HCT116 (cell line): Measurements from ENCODE around the gene OCA2. TPM values are rescaled to one million over a fixed set of nuclear protein-coding genes. Genes with fewer than 3 reads are reported as not detected.

Experiments
- ATAC-seq: fragments of 200-7000 bp; cut with Tn5 transposase; 2 replicates; pipeline ENCODE4 v1.9.1; 2020; ENCODE audit warnings: mild to moderate bottlenecking, moderate library complexity
- BruUV-seq: library from RNA; stranded (reverse); fragments of 400-500 nt; replicated peaks from 2 replicates; lab custom pipeline; 2021; lab: Mats Ljungman, UMichigan
- CTCF ChIA-PET: fragments of 300-600 bp; sonication (Branson Sonifier 250); formaldehyde crosslinking; loops from one replicate; lab custom pipeline; 2021; ENCODE audit warnings: antibody characterized with exemption; lab: Charles Lee
- POLR2A ChIA-PET: fragments of 300-600, 350-600 bp; sonication (Branson Sonifier 250); formaldehyde crosslinking; loops from one replicate; lab custom pipeline; 2021; ENCODE audit warnings: antibody characterized with exemption; lab: Charles Lee
- RAD21 ChIA-PET, 2 experiments: fragments of 300-600 bp; sonication (Branson Sonifier 250); formaldehyde crosslinking; loops; one replicate each; lab custom pipeline; 2023; ENCODE audit warnings: low total read pairs in 2 of 2; ENCODE audit not compliant: uncharacterized antibody in 2 of 2, unreplicated experiment in 2 of 2, low non-redundant PET in 1 of 2; lab: Charles Lee
- DNase-seq: peaks from one replicate; pipeline ENCODE4 v3.0.0-alpha.2; 2010; ENCODE audit warnings: low read depth, low spot score
- H2AFZ ChIP-seq: fragments of 200-600 bp; shearing (Covaris generic), sonication (generic); 2 replicates; pipeline ENCODE4 v1.6.1; 2017; ENCODE audit warnings: low read depth, mixed run types, mixed read lengths, antibody characterized with exemption, low read length; ENCODE audit not compliant: poor library complexity, severe bottlenecking
- H3K27ac ChIP-seq: 2 replicates; pipeline ENCODE4 v1.5.1; 2012; ENCODE audit warnings: low read depth, low read length
- H3K27me3 ChIP-seq: fragments of 200-600 bp; sonication (generic); 2 replicates; pipeline ENCODE4 v1.6.1; 2016; ENCODE audit warnings: mixed run types, low read length, mixed read lengths; ENCODE audit not compliant: insufficient read depth
- H3K36me3 ChIP-seq, 2 experiments: fragments of 200-500 bp in 1 of 2; fragments of 200-600 bp in 1 of 2; sonication (Bioruptor generic) in 1 of 2; sonication (generic) in 1 of 2; 2 replicates each; pipeline versions ENCODE4 v1.5.1 to v1.6.1; 2014 to 2016; ENCODE audit warnings: low read length in 2 of 2, inconsistent platforms in 1 of 2, mixed read lengths in 1 of 2, mixed run types in 1 of 2; ENCODE audit not compliant: insufficient read depth in 2 of 2, control insufficient read depth in 1 of 2
- H3K4me1 ChIP-seq, 2 experiments: fragments of 200-600 bp in 1 of 2; sonication (generic) in 1 of 2; 2 replicates each; pipeline versions ENCODE4 v1.5.1 to v1.6.1; 2012 to 2017; ENCODE audit warnings: low read length in 2 of 2, inconsistent platforms in 1 of 2, mild to moderate bottlenecking in 1 of 2, mixed read lengths in 1 of 2, mixed run types in 1 of 2, moderate library complexity in 1 of 2; ENCODE audit not compliant: insufficient read depth in 2 of 2, control insufficient read depth in 1 of 2
- H3K4me2 ChIP-seq: fragments of 200-600 bp; sonication (generic); 2 replicates; pipeline ENCODE4 v1.6.1; 2017; ENCODE audit warnings: mixed run types, low read length, mixed read lengths
- H3K4me3 ChIP-seq, 2 experiments: fragments of 200-600 bp in 1 of 2; sonication (generic) in 1 of 2; replicated peaks in 1 of 2; 2 replicates each; pipeline ENCODE4 v1.5.1; 2011 to 2016; ENCODE audit warnings: low read length in 2 of 2, control low read depth in 1 of 2, low read depth in 1 of 2, mild to moderate bottlenecking in 1 of 2, mixed read lengths in 1 of 2, mixed run types in 1 of 2
- H3K79me2 ChIP-seq: fragments of 200-600 bp; sonication (generic); 2 replicates; pipeline ENCODE4 v1.6.1; 2017; ENCODE audit warnings: mild to moderate bottlenecking, mixed run types, low read length, moderate library complexity, mixed read lengths; ENCODE audit not compliant: insufficient read depth
- H3K9ac ChIP-seq: fragments of 200-600 bp; sonication (generic); 2 replicates; pipeline ENCODE4 v1.6.1; 2016; ENCODE audit warnings: low read length, mixed read lengths
- H3K9me2 ChIP-seq: fragments of 200-600 bp; sonication (generic), shearing (Covaris generic); 2 replicates; pipeline ENCODE4 v1.6.1; 2017; ENCODE audit warnings: mixed run types, mild to moderate bottlenecking, moderate library complexity; ENCODE audit not compliant: insufficient read depth
- H3K9me3 ChIP-seq, 2 experiments: fragments of 200-500 bp in 1 of 2; fragments of 200-600 bp in 1 of 2; sonication (Bioruptor generic) in 1 of 2; sonication (generic) in 1 of 2; 2 replicates each; pipeline ENCODE4 v1.6.1; 2014 to 2017; ENCODE audit warnings: low read length in 2 of 2, mixed read lengths in 2 of 2, inconsistent platforms in 1 of 2, low read depth in 1 of 2, mild to moderate bottlenecking in 1 of 2, mixed run types in 1 of 2, moderate library complexity in 1 of 2; ENCODE audit not compliant: control insufficient read depth in 1 of 2, insufficient read depth in 1 of 2
- H4K20me1 ChIP-seq: fragments of 200-600 bp; sonication (generic), shearing (Covaris generic); 2 replicates; pipeline ENCODE4 v1.6.1; 2017; ENCODE audit warnings: mixed run types, mild to moderate bottlenecking, moderate library complexity; ENCODE audit not compliant: insufficient read depth
- CBX3 ChIP-seq: IDR thresholded peaks from 2 replicates; pipeline ENCODE4 v1.6.1; 2012; ENCODE audit warnings: low read depth
- CEBPB ChIP-seq: IDR thresholded peaks from 2 replicates; pipeline ENCODE4 v1.6.1; 2012; ENCODE audit warnings: low read depth
- CTCF ChIP-seq, 3 experiments: fragments of 200-600 bp in 1 of 3; sonication (generic) in 1 of 3; IDR thresholded peaks in 2 of 3; conservative IDR thresholded peaks in 1 of 3; 2 replicates each; pipeline ENCODE4 v1.5.1; 2012 to 2017; ENCODE audit warnings: low read depth in 2 of 3, low read length in 2 of 3, antibody characterized with exemption in 1 of 3, borderline replicate concordance in 1 of 3, control low read depth in 1 of 3, mild to moderate bottlenecking in 1 of 3, mixed read lengths in 1 of 3, mixed run types in 1 of 3, moderate library complexity in 1 of 3; ENCODE audit not compliant: insufficient read depth in 1 of 3
- EZH2 ChIP-seq: fragments of 200-600 bp; sonication (generic); IDR thresholded peaks from 2 replicates; pipeline ENCODE4 v1.6.1; 2017; ENCODE audit warnings: antibody characterized with exemption, mixed run types
- POLR2A ChIP-seq: IDR thresholded peaks from 2 replicates; pipeline ENCODE4 v1.7.0; 2011; ENCODE audit warnings: borderline replicate concordance; ENCODE audit not compliant: insufficient read depth, insufficient read length; ENCODE audit errors: extremely low read depth
- POLR2AphosphoS5 ChIP-seq: IDR thresholded peaks from 2 replicates; pipeline ENCODE4 v1.6.1; 2011; ENCODE audit warnings: mild to moderate bottlenecking, low read depth, low read length, moderate library complexity
- SIN3A ChIP-seq: IDR thresholded peaks from 2 replicates; pipeline ENCODE4 v1.6.1; 2012; ENCODE audit warnings: low read depth
- SP1 ChIP-seq: IDR thresholded peaks from 2 replicates; pipeline ENCODE4 v1.6.1; 2012; ENCODE audit warnings: low read depth
- SRF ChIP-seq: IDR thresholded peaks from 2 replicates; pipeline ENCODE4 v1.6.1; 2012; ENCODE audit warnings: low read depth
- YY1 ChIP-seq: IDR thresholded peaks from 2 replicates; pipeline ENCODE4 v1.6.1; 2011; ENCODE audit warnings: low read length, low read depth, moderate library complexity, mild to moderate bottlenecking; ENCODE audit not compliant: insufficient replicate concordance; ENCODE audit errors: extremely low read depth
- ZBTB33 ChIP-seq: IDR thresholded peaks from 2 replicates; pipeline ENCODE4 v1.6.1; 2011; ENCODE audit warnings: mild to moderate bottlenecking, low read length, moderate library complexity; ENCODE audit not compliant: insufficient replicate concordance; ENCODE audit errors: extremely low read depth
- intact Hi-C: fragments of 100-400 bp; cut with micrococcal nuclease; formaldehyde crosslinking; loops from 2 replicates; pipeline ENCODE4 v1.10.0; 2022
- total RNA-seq: library from RNA; stranded (reverse); gene quantifications from one replicate; pipeline ENCODE4 v1.2.1, GENCODE V29; 2021; ENCODE audit not compliant: unreplicated experiment

Gene OCA2
- total RNA-seq, 1 experiment from 2014 or later: not detected

GRCh38 chr15:27816790-27817189 lies 282.3 kb downstream of the OCA2 start:
- no peaks in the 10 kb centered on the region for H3K4me1 ChIP-seq
- TF ChIP-seq POLR2AphosphoS5: no peak
- TF ChIP-seq CBX3: no peak
- TF ChIP-seq CTCF (IDR thresholded peaks at IDR 0.05 in 2 of 3, conservative IDR thresholded peaks at IDR 0.05 in 1 of 3; ENCODE audit: borderline replicate concordance in 1 of 3, insufficient read depth in 1 of 3, low read depth in 2 of 3, low read length in 2 of 3): no peak
- no peak for TF ChIP-seq ZBTB33
- TF ChIP-seq, all 23 proteins: peak for 0
- H3K9me3 ChIP-seq: peaks cover 6 to 26% of the 10 kb centered on the region in 2 experiments; a peak in 2 of 4 replicates
- H4K20me1 ChIP-seq: no peaks in the 10 kb centered on the region
- CTCF ChIA-PET: no interaction called here
- no peaks in the 10 kb centered on the region for H3K27me3 ChIP-seq
- H3K9me2 ChIP-seq: no peaks in the 10 kb centered on the region
- no peaks in the 10 kb centered on the region for H3K79me2 ChIP-seq
- no TSS peak for BruUV-seq
- no peak overlapping the region for H3K9ac ChIP-seq
- H2AFZ ChIP-seq: no peak overlapping the region
- no peak for ATAC-seq
- no peak for DNase-seq
- POLR2A ChIA-PET: no interaction called here
- no peak overlapping the region for H3K27ac ChIP-seq
- H3K36me3 ChIP-seq: no peaks in the 10 kb centered on the region
- no peak overlapping the region for H3K4me2 ChIP-seq
- RAD21 ChIA-PET: no interaction called here
- intact Hi-C loops: no loop called here
- no peak overlapping the region for H3K4me3 ChIP-seq

- Histone ChIP-seq H3K4me2 (no peak overlapping the region), H3K9me2 (no peaks in the 10 kb centered on the region), H3K27me3 (no peaks in the 10 kb centered on the region), H3K9ac (no peak overlapping the region), H3K79me2 (no peaks in the 10 kb centered on the region), H4K20me1 (no peaks in the 10 kb centered on the region), H3K4me1 (no peaks in the 10 kb centered on the region), H2AFZ (no peak overlapping the region), H3K36me3 (no peaks in the 10 kb centered on the region), H3K4me3 (no peak overlapping the region), H3K27ac (no peak overlapping the region), H3K9me3 (peaks cover 6 to 27% of the 10 kb centered on the region in 2 experiments; a peak in 2 of 4 replicates)
- BruUV-seq: no TSS peak
- ATAC-seq: no peak
- ChIA-PET POLR2A (no interaction called here), RAD21 (no interaction called here), CTCF (no interaction called here)
- TF ChIP-seq CEBPB (no peak), SRF (no peak), POLR2A (no peak), SP1 (no peak), CTCF (IDR thresholded peaks at IDR 0.05 in 2 of 3, conservative IDR thresholded peaks at IDR 0.05 in 1 of 3; ENCODE audit: borderline replicate concordance in 1 of 3, insufficient read depth in 1 of 3, low read depth in 2 of 3, low read length in 2 of 3) (no peak), YY1 (no peak), CBX3 (no peak), SIN3A (no peak), POLR2AphosphoS5 (no peak), EZH2 (no peak)
- intact Hi-C loops: no loop called here
- no peak for DNase-seq
These were observed 284.1 kb downstream of the OCA2 start for GRCh38 chr15:27815035-27815434.
